Measurements from ENCODE around the gene EVA1C. TPM values are rescaled to one million over a fixed set of nuclear protein-coding genes. Genes with fewer than 3 reads are reported as not detected.

Gene EVA1C
- total and polyA plus RNA-seq, 10 of the 15 experiments (the other 5 are each of a cell fraction or from before 2014, with no cell fraction given): 0.13 to 0.56 (median 0.34) TPM; not detected in 7

GRCh38 chr21:32519945-32520874 lies 107.7 kb downstream of the EVA1C start:
- DNase-seq (ENCODE audit: low read depth, low spot score) (no peak), ATAC-seq (no peak), FAIRE-seq (no peak)
- in situ Hi-C loops (cut with MboI): no loop called here
- ChIA-PET CTCF (no interaction called here), POLR2A (no interaction called here), SMC1A (ENCODE audit: uncharacterized antibody, unreplicated experiment) (no interaction called here), RAD21 (ENCODE audit: unreplicated experiment) (no interaction called here)
- TF ChIP-seq PAX5 (IDR thresholded peaks at IDR 0.05; ENCODE audit: borderline replicate concordance, low read depth, low read length) (no peak), RELA (IDR thresholded peaks at IDR 0.05; ENCODE audit: borderline replicate concordance, partially characterized antibody) (no peak), RBBP5 (conservative IDR thresholded peaks at IDR 0.05) (no peak), SIN3A (IDR thresholded peaks at IDR 0.05; ENCODE audit: low read depth, low read length) (no peak), CEBPB (IDR thresholded peaks at IDR 0.05; ENCODE audit: borderline replicate concordance in 1 of 2, low read depth in 2 of 2, low read length in 2 of 2) (no peak), USF1 (IDR thresholded peaks at IDR 0.05; ENCODE audit: borderline replicate concordance, extremely low read length, insufficient read depth, low read depth, low read length) (no peak), ZBED1 (IDR thresholded peaks at IDR 0.05; ENCODE audit: borderline replicate concordance) (no peak), JUNB (IDR thresholded peaks at IDR 0.05) (no peak), ESRRA (IDR thresholded peaks at IDR 0.05; ENCODE audit: low read length) (no peak), SREBF1 (IDR thresholded peaks at IDR 0.05; ENCODE audit: low read length) (no peak), YY1 (IDR thresholded peaks at IDR 0.05; ENCODE audit: low read depth, low read length) (no peak), HCFC1 (IDR thresholded peaks at IDR 0.05; ENCODE audit: low read length) (no peak), CREB1 (IDR thresholded peaks at IDR 0.05; ENCODE audit: low read depth) (no peak), CHD4 (IDR thresholded peaks at IDR 0.05) (no peak), KAT2A (conservative IDR thresholded peaks at IDR 0.05; ENCODE audit: control insufficient read depth, low read depth, low read length) (no peak)
- Histone ChIP-seq H3K4me1 (ENCODE audit: control insufficient read depth, insufficient read depth, low read length) (no peaks in the 10 kb centered on the region), H3K79me2 (ENCODE audit: control insufficient read depth, insufficient read depth, low read length) (no peaks in the 10 kb centered on the region), H3K9me3 (replicated peaks; ENCODE audit: control insufficient read depth, insufficient read depth, low read length) (no peaks in the 10 kb centered on the region; the same call in 2 of the 3 replicates), H3K27me3 (replicated peaks in 1 of 2; ENCODE audit: control insufficient read depth in 2 of 2, insufficient read depth in 2 of 2, low read length in 1 of 2) (no peaks in the 10 kb centered on the region), H3K36me3 (ENCODE audit: control insufficient read depth in 2 of 2, insufficient read depth in 2 of 2, low read length in 1 of 2) (no peaks in the 10 kb centered on the region), H4K20me1 (ENCODE audit: control insufficient read depth, insufficient read depth) (no peaks in the 10 kb centered on the region), H3K27ac (ENCODE audit: control insufficient read depth, insufficient read depth) (no peak overlapping the region), H3K4me3 (no peak overlapping the region), H3K4me2 (ENCODE audit: control insufficient read depth, insufficient read depth) (no peak overlapping the region), H2AFZ (ENCODE audit: control insufficient read depth, low read depth, low read length) (no peak overlapping the region), H3K9ac (ENCODE audit: control insufficient read depth, insufficient read depth, low read length) (no peak overlapping the region)
- no TSS peak for BruUV-seq (replicated peaks)
- intact Hi-C loops (cut with micrococcal nuclease; ENCODE audit: unreplicated experiment): no loop called here
- WGBS (ENCODE audit: insufficient coverage, insufficient replicate concordance, low lambda C conversion rate, missing lambda C conversion rate): 28% methylated on average over 12 of the region's 12 CpGs
